Neutrophil (primary cell): ENCODE data around the gene AKR1A1.
A peak's percentile ranks its signal among the peaks of the same experiment; 100 is the strongest.

Source experiments
- H3K27ac ChIP-seq: fragments of 200-600 bp; sonication (generic); 2 replicates; pipeline ENCODE4 v1.5.1; 2016; ENCODE audit warnings: mild to moderate bottlenecking, moderate library complexity
- H3K27me3 ChIP-seq: fragments of 200-600 bp; sonication (generic); 2 replicates; pipeline ENCODE4 v1.6.0; 2016; ENCODE audit warnings: mild to moderate bottlenecking
- H3K36me3 ChIP-seq: fragments of 200-600 bp; sonication (generic); 2 replicates; pipeline ENCODE4 v1.5.1; 2017
- H3K4me1 ChIP-seq, 2 experiments: fragments of 200-600 bp in 1 of 2; sonication (generic) in 1 of 2; 1 replicate in 1 of 2; 2 replicates in 1 of 2; pipeline versions ENCODE4 v1.5.1 to v1.6.1; 2013 to 2016; ENCODE audit warnings: low read depth in 1 of 2, low read length in 1 of 2, mild to moderate bottlenecking in 1 of 2, moderate library complexity in 1 of 2; ENCODE audit not compliant: control insufficient read depth in 1 of 2, insufficient read depth in 1 of 2
- H3K4me3 ChIP-seq, 2 experiments: fragments of 200-600 bp in 1 of 2; sonication (generic) in 1 of 2; 1 replicate in 1 of 2; 2 replicates in 1 of 2; pipeline ENCODE4 v1.5.1; 2013 to 2016; ENCODE audit warnings: low read depth in 1 of 2, low read length in 1 of 2, mild to moderate bottlenecking in 1 of 2, moderate library complexity in 1 of 2
- H3K9me3 ChIP-seq: fragments of 200-600 bp; sonication (generic); 2 replicates; pipeline ENCODE4 v1.5.1; 2016
- CTCF ChIP-seq: fragments of 200-600 bp; sonication (generic); IDR thresholded peaks from 2 replicates; pipeline ENCODE4 v1.5.1; 2016; ENCODE audit warnings: antibody characterized with exemption

Gene AKR1A1

GRCh38 chr1:45583264-45583665 is 32.6 kb downstream of the AKR1A1 start:
- Histone ChIP-seq H3K4me3 (peak overlapping the region; percentile 95 to 99), H3K9me3 (no peaks in the 10 kb centered on the region), H3K27ac (peak overlapping the region; percentile 87), H3K4me1 (peaks cover 39 to 40% of the 10 kb centered on the region in 2 experiments), H3K36me3 (no peaks in the 10 kb centered on the region), H3K27me3 (no peaks in the 10 kb centered on the region)
- TF ChIP-seq CTCF, result no peak

GRCh38 chr1:45583666-45584350 is 33.2 kb downstream of the AKR1A1 start, which contains the start of gene NASP:
Gene NASP, plus strand, starts transcription at chr1:45584041. Its CDS starts 106 bp downstream, at chr1:45584147.
- no peaks in the 10 kb centered on the region for H3K36me3 ChIP-seq
- H3K4me1 ChIP-seq, result peaks cover 39 to 40% of the 10 kb centered on the region in 2 experiments
- no peak for TF ChIP-seq CTCF
- H3K9me3 ChIP-seq, result no peaks in the 10 kb centered on the region
- peak within 1 kb of the TSS; percentile 87 for H3K27ac ChIP-seq
- H3K4me3 ChIP-seq, result peak within 1 kb of the TSS; percentile 95 to 99
- no peaks in the 10 kb centered on the region for H3K27me3 ChIP-seq

- no peaks in the 10 kb centered on the region for H3K36me3 ChIP-seq
- peaks cover 39 to 40% of the 10 kb centered on the region in 2 experiments for H3K4me1 ChIP-seq
- peak; percentile 15 for TF ChIP-seq CTCF
- peak overlapping the region; percentile 87 for H3K27ac ChIP-seq
- peak overlapping the region; percentile 95 to 99 for H3K4me3 ChIP-seq
- H3K27me3 ChIP-seq, result no peaks in the 10 kb centered on the region
- H3K9me3 ChIP-seq, result no peaks in the 10 kb centered on the region
These were observed 33.9 kb downstream of the AKR1A1 start for GRCh38 chr1:45584351-45585109.

GRCh38 chr1:45585110-45585426 is 34.4 kb downstream of the AKR1A1 start:
- H3K27ac ChIP-seq, result peak overlapping the region; percentile 87

GRCh38 chr1:45585496-45586075 is 35.0 kb downstream of the AKR1A1 start:
- Histone ChIP-seq H3K9me3 (no peaks in the 10 kb centered on the region), H3K4me3 (peak overlapping the region in 1 of 2 experiments; percentile 95), H3K27ac (no peak overlapping the region), H3K36me3 (no peaks in the 10 kb centered on the region), H3K27me3 (no peaks in the 10 kb centered on the region), H3K4me1 (peaks cover 39 to 40% of the 10 kb centered on the region in 2 experiments)
- no peak for TF ChIP-seq CTCF

More at GRCh38 chr1:45585110-45585426, 34.4 kb downstream of the AKR1A1 start:
- H3K4me1 ChIP-seq, result peaks cover 39 to 40% of the 10 kb centered on the region in 2 experiments
- no peaks in the 10 kb centered on the region for H3K27me3 ChIP-seq
- no peaks in the 10 kb centered on the region for H3K36me3 ChIP-seq
- H3K9me3 ChIP-seq, result no peaks in the 10 kb centered on the region
- H3K4me3 ChIP-seq, result peak overlapping the region; percentile 95 to 99
- no peak for TF ChIP-seq CTCF
